GM10248 (cell line): ENCODE measurements around the gene BBC3.
A peak's percentile ranks its signal among the peaks of the same experiment; 100 is the strongest.

Source experiments
- CTCF ChIA-PET: fragments of 300-600 bp; sonication (Branson Sonifier 250); formaldehyde crosslinking; extraction: SDS; loops from one replicate; lab custom pipeline; 2021; ENCODE audit warnings: antibody characterized with exemption; lab: Yijun Ruan, JAX
- POLR2A ChIA-PET: fragments of 350-650 bp; sonication (Branson Sonifier 250); formaldehyde crosslinking; extraction: SDS; loops from one replicate; lab custom pipeline; 2020; ENCODE audit warnings: antibody characterized with exemption; lab: Yijun Ruan, JAX
- DNase-seq: peaks from one replicate; pipeline ENCODE4 v3.0.0; 2012; ENCODE audit errors: extremely low spot score
- CTCF ChIP-seq: IDR thresholded peaks from 2 replicates; pipeline ENCODE4 v1.5.1; 2012; ENCODE audit warnings: mild to moderate bottlenecking, low read depth; ENCODE audit errors: extremely low read depth, missing control alignments, control extremely low read depth

The BBC3 gene

GRCh38 chr19:47240996-47241918 is 10.3 kb upstream of the BBC3 start:
- TF ChIP-seq CTCF, result no peak
- POLR2A ChIA-PET, result interaction anchor here (0.6 kb wide), 1 partner anchor 40 kb away, joined by 4 read pairs; no protein-coding TSS in a partner anchor
- peak; percentile 79 for DNase-seq
- CTCF ChIA-PET, result interaction anchor here (1.5 kb wide), 1 partner anchor 31 kb away, joined by 5 read pairs; no protein-coding TSS in a partner anchor

- TF ChIP-seq CTCF, result no peak
- POLR2A ChIA-PET, result interaction anchor here (0.6 kb wide), 1 partner anchor 39 kb away, joined by 4 read pairs; no protein-coding TSS in a partner anchor
- no peak for DNase-seq
- CTCF ChIA-PET, result interaction anchor here (1.5 kb wide), 1 partner anchor 30 kb away, joined by 5 read pairs; no protein-coding TSS in a partner anchor
Measured at GRCh38 chr19:47240556-47240955, 9.6 kb upstream of the BBC3 start.

- ChIA-PET CTCF (interaction anchor here (1.5 to 3.2 kb wide), 3 partner anchors 8 to 30 kb away, joined by 5 to 15 read pairs (median 6); no protein-coding TSS in a partner anchor), POLR2A (interaction anchor here (0.8 to 1.8 kb wide), 2 partner anchors 12 to 14 kb away, joined by 4 to 11 read pairs; no protein-coding TSS in a partner anchor)
- no peak for TF ChIP-seq CTCF
- peak; percentile 32 for DNase-seq
Measured at GRCh38 chr19:47239610-47240296, 8.8 kb upstream of the BBC3 start.

GRCh38 chr19:47239152-47239551 is 8.2 kb upstream of the BBC3 start:
- DNase-seq, result no peak
- POLR2A ChIA-PET, result interaction anchor here (0.8 to 1.8 kb wide), 2 partner anchors 11 to 13 kb away, joined by 4 to 11 read pairs; no protein-coding TSS in a partner anchor
- CTCF ChIA-PET, result interaction anchor here (1.9 to 3.2 kb wide), 2 partner anchors 9 to 28 kb away, joined by 6 to 15 read pairs; no protein-coding TSS in a partner anchor
- TF ChIP-seq CTCF, result no peak

- ChIA-PET POLR2A (interaction anchor here (0.7 to 1.3 kb wide), 2 partner anchors 10 kb away, joined by 3 read pairs; no protein-coding TSS in a partner anchor), CTCF (interaction anchor here (1.5 to 4.8 kb wide), 4 partner anchors 10 to 26 kb away, joined by 4 to 76 read pairs (median 11); no protein-coding TSS in a partner anchor)
- no peak for TF ChIP-seq CTCF
- DNase-seq, result no peak
Measured at GRCh38 chr19:47236072-47236675, 5.2 kb upstream of the BBC3 start.
